Mesenchymal stem cell (in vitro differentiated cells and primary cell): Measurements from ENCODE around the gene NLRP12.
"Not testable (repeated sequence)": the region's sequence is repeated elsewhere in the genome, so short reads cannot be mapped to it uniquely, and the experiment has no call there.

ENCODE experiments used
- DNase-seq: peaks from one replicate; pipeline ENCODE4 v3.0.0-alpha.2; 2013
- H2AFZ ChIP-seq: one replicate; pipeline ENCODE4 v1.6.1; 2013; ENCODE audit warnings: low read depth, mild to moderate bottlenecking, control low read depth, inconsistent platforms, low read length, moderate library complexity
- H2AK5ac ChIP-seq: 2 replicates; pipeline ENCODE4 v1.6.1; 2013; ENCODE audit warnings: low read length, moderate library complexity, mild to moderate bottlenecking, inconsistent platforms; ENCODE audit not compliant: severe bottlenecking
- H2BK120ac ChIP-seq: one replicate; pipeline ENCODE4 v1.6.1; 2013; ENCODE audit warnings: low read depth, mild to moderate bottlenecking, inconsistent platforms, low read length, moderate library complexity
- H2BK12ac ChIP-seq, 2 experiments: one replicate each; pipeline ENCODE4 v1.6.1; 2013; ENCODE audit warnings: inconsistent platforms in 2 of 2, low read length in 2 of 2, mild to moderate bottlenecking in 2 of 2, moderate library complexity in 2 of 2, control low read depth in 1 of 2
- H2BK15ac ChIP-seq: one replicate; pipeline ENCODE4 v1.6.1; 2013; ENCODE audit warnings: mild to moderate bottlenecking, low read depth, inconsistent platforms; ENCODE audit not compliant: poor library complexity, severe bottlenecking
- H2BK5ac ChIP-seq: 2 replicates; pipeline ENCODE4 v1.6.1; 2013; ENCODE audit warnings: low read depth, mild to moderate bottlenecking, low read length, control low read depth, inconsistent platforms; ENCODE audit not compliant: poor library complexity, severe bottlenecking
- H3K14ac ChIP-seq, 2 experiments: one replicate each; pipeline ENCODE4 v1.6.1; 2013; ENCODE audit warnings: inconsistent platforms in 2 of 2, low read length in 2 of 2, control low read depth in 1 of 2, mild to moderate bottlenecking in 1 of 2, moderate library complexity in 1 of 2
- H3K18ac ChIP-seq, 2 experiments: one replicate each; pipeline ENCODE4 v1.6.1; 2013; ENCODE audit warnings: inconsistent platforms in 2 of 2, low read length in 2 of 2, control low read depth in 1 of 2, low read depth in 1 of 2, mild to moderate bottlenecking in 1 of 2
- H3K23ac ChIP-seq, 2 experiments: one replicate each; pipeline ENCODE4 v1.6.1; 2013; ENCODE audit warnings: inconsistent platforms in 2 of 2, low read length in 2 of 2, mild to moderate bottlenecking in 2 of 2, moderate library complexity in 2 of 2, control low read depth in 1 of 2
- H3K27ac ChIP-seq: 2 replicates; pipeline ENCODE4 v1.5.1; 2013; ENCODE audit warnings: mild to moderate bottlenecking, moderate library complexity, low read length, control low read depth, inconsistent platforms; ENCODE audit not compliant: poor library complexity, severe bottlenecking
- H3K27me3 ChIP-seq, 2 experiments: 2 replicates each; pipeline versions ENCODE4 v1.6.1 to v1.7.0; 2013; ENCODE audit warnings: low read length in 2 of 2, mild to moderate bottlenecking in 2 of 2, moderate library complexity in 2 of 2, control low read depth in 1 of 2, inconsistent platforms in 1 of 2; ENCODE audit not compliant: control insufficient read depth in 1 of 2, insufficient read depth in 1 of 2
- H3K36me3 ChIP-seq, 2 experiments: 2 replicates each; pipeline versions ENCODE4 v1.6.1 to v1.7.0; 2013; ENCODE audit warnings: low read length in 2 of 2, control low read depth in 1 of 2, inconsistent platforms in 1 of 2, low read depth in 1 of 2, mild to moderate bottlenecking in 1 of 2; ENCODE audit not compliant: insufficient read depth in 2 of 2, control insufficient read depth in 1 of 2
- H3K4ac ChIP-seq, 2 experiments: one replicate each; pipeline ENCODE4 v1.6.1; 2013; ENCODE audit warnings: inconsistent platforms in 2 of 2, low read length in 2 of 2, mild to moderate bottlenecking in 2 of 2, moderate library complexity in 2 of 2, control low read depth in 1 of 2, low read depth in 1 of 2
- H3K4me1 ChIP-seq: 2 replicates; pipeline ENCODE4 v1.6.1; 2013; ENCODE audit warnings: low read depth, low read length, control low read depth; ENCODE audit not compliant: control insufficient read depth, insufficient read depth
- H3K4me2 ChIP-seq: 2 replicates; pipeline ENCODE4 v1.6.1; 2013; ENCODE audit warnings: low read length, mild to moderate bottlenecking, inconsistent platforms; ENCODE audit not compliant: poor library complexity, severe bottlenecking
- H3K4me3 ChIP-seq, 2 experiments: 2 replicates each; pipeline versions ENCODE4 v1.5.1 to v1.7.0; 2013; ENCODE audit warnings: low read length in 2 of 2, mild to moderate bottlenecking in 2 of 2, control low read depth in 1 of 2, low read depth in 1 of 2; ENCODE audit not compliant: insufficient read depth in 1 of 2
- H3K79me1 ChIP-seq: replicated peaks from 2 replicates; pipeline ENCODE4 v1.6.1; 2013; ENCODE audit warnings: mild to moderate bottlenecking, control low read depth, low read length, inconsistent platforms; ENCODE audit not compliant: poor library complexity, severe bottlenecking
- H3K9ac ChIP-seq: 2 replicates; pipeline ENCODE4 v1.7.0; 2013; ENCODE audit warnings: mild to moderate bottlenecking, low read length, moderate library complexity
- H3K9me3 ChIP-seq: 2 replicates; pipeline ENCODE4 v1.7.0; 2013; ENCODE audit warnings: mild to moderate bottlenecking, low read length; ENCODE audit not compliant: control insufficient read depth
- H4K8ac ChIP-seq: one replicate; pipeline ENCODE4 v1.6.1; 2013; ENCODE audit warnings: inconsistent platforms, mild to moderate bottlenecking, low read length, moderate library complexity
- H4K91ac ChIP-seq: one replicate; pipeline ENCODE4 v1.6.1; 2013; ENCODE audit warnings: mild to moderate bottlenecking, low read length, inconsistent platforms
- WGBS: methylation state at CpG from one replicate; pipeline ENCODE4 v1.1.7; 2013; ENCODE audit warnings: mixed read lengths; 5-methylcytosine and 5-hydroxymethylcytosine counted together

The NLRP12 gene

GRCh38 chr19:53840241-53840640 lies 16.1 kb upstream of the NLRP12 start:
- H3K9ac ChIP-seq, H3K36me3 ChIP-seq, H3K14ac ChIP-seq, H3K4me2 ChIP-seq, H3K79me1 ChIP-seq, H4K8ac ChIP-seq, H3K4me3 ChIP-seq, H2BK120ac ChIP-seq, H4K91ac ChIP-seq, H2AK5ac ChIP-seq, H3K4ac ChIP-seq, H3K23ac ChIP-seq, H2BK5ac ChIP-seq, DNase-seq, H3K18ac ChIP-seq, H3K9me3 ChIP-seq, H3K4me1 ChIP-seq, H2AFZ ChIP-seq, H3K27ac ChIP-seq, H2BK12ac ChIP-seq, H3K27me3 ChIP-seq, H2BK15ac ChIP-seq: not testable (repeated sequence)
- WGBS, result 94% methylated on average over 9 of the region's 12 CpGs

GRCh38 chr19:53838446-53838845 lies 14.3 kb upstream of the NLRP12 start:
- not testable (repeated sequence) for DNase-seq, H3K18ac ChIP-seq, H3K14ac ChIP-seq, H3K9me3 ChIP-seq, H3K4me1 ChIP-seq, H2BK15ac ChIP-seq, H3K4ac ChIP-seq, H3K36me3 ChIP-seq, H2BK5ac ChIP-seq, H3K4me3 ChIP-seq, H3K9ac ChIP-seq, H2AFZ ChIP-seq, H3K27me3 ChIP-seq, H2BK120ac ChIP-seq, H3K23ac ChIP-seq, H2BK12ac ChIP-seq, H4K91ac ChIP-seq, H4K8ac ChIP-seq, H2AK5ac ChIP-seq, H3K79me1 ChIP-seq, H3K27ac ChIP-seq, H3K4me2 ChIP-seq
- WGBS, result no CpG with 5 or more reads among the region's 5 CpGs

- not testable (repeated sequence) for H3K4ac ChIP-seq, H3K4me2 ChIP-seq, H3K4me1 ChIP-seq, H4K8ac ChIP-seq, H3K23ac ChIP-seq, H3K79me1 ChIP-seq, H3K27ac ChIP-seq, H2BK15ac ChIP-seq, H2AK5ac ChIP-seq, H3K4me3 ChIP-seq, H3K14ac ChIP-seq, H3K27me3 ChIP-seq, H3K9ac ChIP-seq, H2AFZ ChIP-seq, DNase-seq, H2BK120ac ChIP-seq, H3K9me3 ChIP-seq, H2BK5ac ChIP-seq, H3K18ac ChIP-seq, H4K91ac ChIP-seq, H2BK12ac ChIP-seq, H3K36me3 ChIP-seq
- WGBS, result 9% methylated on average over 13 of the region's 13 CpGs
These were observed 8.7 kb upstream of the NLRP12 start for GRCh38 chr19:53832861-53833260.

GRCh38 chr19:53828531-53828930 lies 4.4 kb upstream of the NLRP12 start:
- Histone ChIP-seq H2AK5ac (no peak overlapping the region), H2BK120ac (no peak overlapping the region), H3K27me3 (peaks cover 5 to 24% of the 10 kb centered on the region in 2 experiments), H3K36me3 (no peaks in the 10 kb centered on the region), H4K91ac (no peak overlapping the region), H3K23ac (no peak overlapping the region), H2AFZ (no peak overlapping the region), H3K4ac (no peak overlapping the region), H3K9ac (no peak overlapping the region), H2BK12ac (no peak overlapping the region), H3K4me3 (no peak overlapping the region), H3K14ac (no peak overlapping the region), H3K18ac (no peak overlapping the region), H2BK15ac (no peak overlapping the region), H3K4me1 (no peaks in the 10 kb centered on the region), H3K4me2 (no peak overlapping the region), H3K27ac (no peak overlapping the region), H3K9me3 (no peaks in the 10 kb centered on the region), H4K8ac (no peak overlapping the region), H2BK5ac (no peak overlapping the region), H3K79me1 (no peaks in the 10 kb centered on the region)
- 38% methylated on average over 2 of the region's 3 CpGs for WGBS
- no peak for DNase-seq
